Subcutaneous adipose tissue (tissue), 4 donors: Measurements from ENCODE around the gene TRMT112. TPM values are rescaled to one million over a fixed set of nuclear protein-coding genes. Genes with fewer than 3 reads are reported as not detected.

ENCODE experiments used
- total RNA-seq, 4 donors: library from RNA; depleted of rRNA; stranded (reverse); fragments of >200 nt; gene quantifications; one replicate each; pipeline ENCODE4 v1.1.0, GENCODE V29; 2016
- TF ChIP-seq, protein P1 (sequence below): fragments of 450-650 bp; IDR thresholded peaks from one replicate; pipeline ENCODE4 v1.5.1; 2016; ENCODE audit warnings: low read depth, mild to moderate bottlenecking, control low read depth, antibody characterized with exemption, moderate library complexity

TRMT112 gene
- total RNA-seq, 4 donors from 2014 or later: 225 to 266 (median 241) TPM

- TF ChIP-seq, protein P1, sequence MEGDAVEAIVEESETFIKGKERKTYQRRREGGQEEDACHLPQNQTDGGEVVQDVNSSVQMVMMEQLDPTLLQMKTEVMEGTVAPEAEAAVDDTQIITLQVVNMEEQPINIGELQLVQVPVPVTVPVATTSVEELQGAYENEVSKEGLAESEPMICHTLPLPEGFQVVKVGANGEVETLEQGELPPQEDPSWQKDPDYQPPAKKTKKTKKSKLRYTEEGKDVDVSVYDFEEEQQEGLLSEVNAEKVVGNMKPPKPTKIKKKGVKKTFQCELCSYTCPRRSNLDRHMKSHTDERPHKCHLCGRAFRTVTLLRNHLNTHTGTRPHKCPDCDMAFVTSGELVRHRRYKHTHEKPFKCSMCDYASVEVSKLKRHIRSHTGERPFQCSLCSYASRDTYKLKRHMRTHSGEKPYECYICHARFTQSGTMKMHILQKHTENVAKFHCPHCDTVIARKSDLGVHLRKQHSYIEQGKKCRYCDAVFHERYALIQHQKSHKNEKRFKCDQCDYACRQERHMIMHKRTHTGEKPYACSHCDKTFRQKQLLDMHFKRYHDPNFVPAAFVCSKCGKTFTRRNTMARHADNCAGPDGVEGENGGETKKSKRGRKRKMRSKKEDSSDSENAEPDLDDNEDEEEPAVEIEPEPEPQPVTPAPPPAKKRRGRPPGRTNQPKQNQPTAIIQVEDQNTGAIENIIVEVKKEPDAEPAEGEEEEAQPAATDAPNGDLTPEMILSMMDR: no peak
These were observed 38.0 kb upstream of the TRMT112 start for GRCh38 chr11:64355078-64355940.

- TF ChIP-seq, protein P1: no peak
These were observed 36.6 kb upstream of the TRMT112 start for GRCh38 chr11:64353715-64354506.

DNA sequence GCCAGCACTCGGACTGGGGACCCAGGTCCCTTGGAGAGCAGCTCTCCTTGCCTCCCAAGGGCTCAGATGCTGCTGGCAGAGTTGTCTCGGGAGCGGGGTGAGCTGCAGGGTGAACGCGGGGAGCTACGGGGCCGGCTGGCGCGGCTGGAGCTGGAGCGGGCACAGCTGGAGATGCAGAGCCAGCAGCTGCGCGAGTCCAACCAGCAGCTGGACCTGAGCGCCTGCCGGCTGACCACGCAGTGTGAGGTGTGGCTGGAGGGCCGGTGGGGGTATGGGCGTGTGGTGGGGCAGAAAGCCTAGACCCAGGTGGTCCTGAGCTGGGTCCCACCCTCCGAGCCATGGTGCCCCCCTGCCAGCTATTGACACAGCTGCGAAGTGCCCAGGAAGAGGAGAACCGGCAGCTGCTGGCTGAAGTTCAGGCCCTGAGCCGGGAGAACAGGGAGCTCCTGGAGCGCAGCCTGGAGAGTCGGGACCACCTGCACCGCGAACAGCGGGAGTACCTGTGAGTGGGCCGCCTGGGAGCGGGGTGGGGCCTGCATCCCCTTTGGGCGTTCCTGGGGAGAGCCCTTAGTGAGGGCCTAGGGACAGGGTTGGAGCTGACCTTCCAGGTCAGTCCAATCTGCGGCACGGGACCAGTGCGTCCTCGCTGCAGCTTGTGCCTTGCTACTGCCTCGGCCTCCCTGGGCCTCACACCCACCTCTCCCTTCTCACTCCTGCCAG lies 35.8 kb upstream of the TRMT112 start:
- TF ChIP-seq, protein P1: no peak

DNA sequence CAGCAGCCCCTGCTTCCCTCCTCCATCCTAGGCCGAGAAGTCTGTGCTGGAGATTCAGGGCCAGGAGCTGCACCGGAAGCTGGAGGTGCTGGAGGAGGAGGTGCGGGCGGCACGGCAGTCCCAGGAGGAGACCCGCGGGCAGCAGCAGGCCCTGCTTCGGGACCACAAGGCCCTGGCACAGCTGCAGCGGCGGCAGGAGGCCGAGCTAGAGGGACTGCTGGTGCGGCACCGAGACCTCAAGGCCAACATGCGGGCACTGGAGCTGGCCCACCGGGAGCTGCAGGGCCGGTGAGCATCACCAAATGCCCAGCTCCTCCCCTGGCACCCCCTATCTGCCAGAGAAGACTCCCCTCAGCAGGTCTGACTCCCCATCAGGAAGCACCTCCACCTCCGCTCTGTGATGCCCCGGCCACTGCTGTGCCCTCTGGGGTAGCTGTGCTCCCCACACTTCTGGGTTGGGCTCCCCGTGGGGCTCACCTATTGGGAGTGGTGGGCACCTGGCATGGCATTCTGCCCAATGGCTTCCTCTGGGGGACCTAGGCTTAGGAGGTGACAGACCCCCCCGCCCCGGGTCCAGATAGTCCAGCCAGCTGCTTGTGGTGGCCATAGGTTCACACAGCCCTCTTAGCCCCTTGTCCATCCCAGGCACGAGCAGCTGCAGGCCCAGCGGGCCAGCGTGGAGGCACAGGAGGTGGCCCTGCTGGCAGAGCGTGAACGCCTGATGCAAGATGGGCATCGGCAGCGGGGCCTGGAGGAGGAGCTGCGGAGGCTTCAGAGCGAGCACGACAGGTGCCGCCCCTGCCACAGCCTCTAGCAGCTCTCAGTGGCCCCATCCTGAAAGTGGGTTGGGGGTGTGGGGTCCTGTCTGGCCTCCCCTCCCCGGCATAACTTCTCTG lies 35.0 kb upstream of the TRMT112 start:
- TF ChIP-seq, protein P1: no peak

DNA sequence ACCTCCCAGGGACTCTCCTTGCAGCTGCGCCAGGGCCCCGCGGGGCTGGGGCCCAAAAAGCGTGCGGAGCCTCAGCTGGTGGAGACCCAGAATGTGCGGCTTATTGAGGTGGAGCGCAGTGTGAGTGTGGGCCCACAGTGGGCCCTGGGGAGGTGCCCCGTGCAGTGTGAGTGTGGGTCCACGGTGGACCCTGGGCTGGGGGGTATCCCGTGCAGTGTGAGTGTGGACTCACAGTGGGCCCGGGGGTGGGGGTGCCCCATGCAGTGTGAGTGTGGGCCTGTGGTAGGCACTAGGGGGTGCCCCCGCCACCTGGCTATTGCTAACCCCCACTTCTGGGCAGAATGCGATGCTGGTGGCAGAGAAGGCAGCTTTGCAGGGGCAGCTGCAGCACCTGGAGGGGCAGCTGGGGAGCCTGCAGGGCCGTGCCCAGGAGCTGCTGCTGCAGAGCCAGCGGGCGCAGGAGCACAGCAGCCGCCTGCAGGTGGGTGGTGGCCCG lies 33.8 kb upstream of the TRMT112 start:
- TF ChIP-seq, protein P1: no peak

GRCh38 chr11:64349404-64349803 lies 32.0 kb upstream of the TRMT112 start:
- TF ChIP-seq, protein P1: no peak
